ENCODE results near the gene CPNE7. TPM values are rescaled to one million over a fixed set of nuclear protein-coding genes. Genes with fewer than 3 reads are reported as not detected.

CPNE7 gene
- total and polyA plus RNA-seq, 2 of the 8 experiments (the other 6 are each of a cell fraction or from before 2014, with no cell fraction given) = 10.0 to 23.7 TPM

DNA sequence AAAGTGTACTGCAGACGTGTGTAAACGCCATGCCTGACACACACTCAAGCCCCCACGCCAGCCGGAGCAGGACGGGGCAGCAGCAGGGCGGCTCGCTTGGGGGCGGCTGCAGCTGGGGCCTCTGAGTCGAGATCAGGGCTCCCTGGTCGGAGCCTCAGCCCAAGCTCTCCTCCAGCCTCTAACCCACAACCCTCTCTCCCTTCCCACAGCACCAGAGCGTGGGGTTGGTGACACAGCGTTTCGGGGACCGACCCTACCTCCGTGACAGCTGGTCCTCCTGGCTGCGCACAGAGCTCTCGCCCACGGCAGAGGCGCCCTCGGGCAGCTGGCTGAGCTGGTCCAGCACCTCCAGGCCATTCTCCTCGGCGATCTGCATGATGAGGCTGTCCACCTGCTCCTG lies 70.7 kb downstream of the CPNE7 start (continued):
- TF ChIP-seq CHD7 (IDR thresholded peaks at IDR 0.05; ENCODE audit: insufficient replicate concordance, low read length) (no peak), CHD2 (IDR thresholded peaks at IDR 0.05; ENCODE audit: low read length) (no peak), TAF1 (IDR thresholded peaks at IDR 0.05; ENCODE audit: low read depth, low read length) (no peak)

Measured in H1 (cell line).